Activated CD8-positive, alpha-beta memory T cell treated with anti-CD3 and anti-CD28 coated beads, Interleukin-2, amount 50 U/mL, for 48 hours (primary cell): ENCODE results near the gene DNASE2B.

Source experiments
- DNase-seq: peaks from one replicate; pipeline ENCODE4 v3.0.0-alpha.2; 2020

DNASE2B gene

GRCh38 chr1:84374991-84375696 lies 23.1 kb upstream of the DNASE2B start:
- no peak for DNase-seq

DNA sequence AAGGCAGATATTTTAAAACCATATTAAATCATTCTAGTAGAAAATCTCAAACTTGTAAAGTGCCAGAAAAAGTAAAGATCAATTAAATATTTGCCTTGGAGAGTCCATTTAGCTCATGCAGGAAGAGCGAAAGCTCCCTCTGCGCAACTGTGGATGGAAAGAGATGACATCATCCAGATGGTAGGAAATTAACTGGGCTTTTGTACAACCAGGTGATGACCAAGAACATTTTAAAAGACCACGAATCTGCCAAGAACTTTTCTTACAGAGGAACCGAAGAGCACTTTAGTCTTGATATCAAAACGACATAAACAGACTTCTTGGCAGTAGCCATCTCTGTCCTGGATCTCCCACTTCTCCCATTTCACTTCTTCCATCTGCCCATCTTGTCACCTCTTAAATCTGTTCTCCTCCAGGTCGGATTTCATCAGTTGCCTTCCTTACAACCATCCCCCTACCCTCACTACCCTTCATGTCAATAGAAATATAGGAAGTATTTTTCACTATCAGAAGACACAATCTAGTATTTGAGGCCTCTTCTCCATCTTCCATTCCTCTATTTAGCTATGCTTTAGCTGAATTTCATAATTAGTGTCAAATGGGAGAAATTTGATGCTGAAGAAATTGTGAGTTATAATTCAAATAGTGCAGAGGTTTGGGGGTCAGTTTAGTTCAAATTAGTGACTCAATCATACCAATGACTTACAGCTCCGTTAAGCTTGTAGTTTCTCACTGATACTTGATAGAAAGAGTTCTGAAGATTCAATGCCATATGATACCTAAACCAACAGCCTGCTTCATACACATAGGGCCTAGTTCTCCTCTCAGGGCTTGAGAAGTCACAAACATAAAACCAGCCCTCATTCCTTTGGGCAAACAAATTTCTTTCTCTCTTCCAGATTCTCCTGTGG lies 22.0 kb upstream of the DNASE2B start:
- no peak for DNase-seq

GRCh38 chr1:84377480-84378095 lies 20.7 kb upstream of the DNASE2B start:
- DNase-seq = no peak

- DNase-seq = no peak
These were observed 19.0 kb upstream of the DNASE2B start for GRCh38 chr1:84379138-84379916.

- no peak for DNase-seq
These were observed 18.4 kb upstream of the DNASE2B start for GRCh38 chr1:84379917-84380180.

- no peak for DNase-seq
These were observed 16.2 kb upstream of the DNASE2B start for GRCh38 chr1:84382127-84382526.

DNA sequence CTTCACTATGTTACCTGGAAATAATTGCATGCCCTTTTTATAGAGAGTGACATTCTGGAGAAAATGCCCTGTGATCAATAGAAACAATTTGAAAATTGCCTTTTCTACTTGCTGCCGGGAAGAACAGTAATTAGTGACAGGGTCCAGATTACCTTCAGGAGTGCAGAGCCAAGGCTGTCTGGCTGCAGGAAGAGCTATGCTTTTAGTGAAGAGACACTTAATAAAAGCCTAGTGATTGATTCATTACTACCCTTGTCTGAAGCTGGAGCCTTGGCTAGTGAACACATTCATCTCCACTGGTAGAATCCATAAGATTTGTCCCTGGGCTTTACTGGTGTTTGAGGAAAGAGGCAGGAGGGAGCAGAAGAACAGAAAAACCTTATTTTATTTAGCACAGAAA lies 12.9 kb upstream of the DNASE2B start:
- DNase-seq = no peak

DNA sequence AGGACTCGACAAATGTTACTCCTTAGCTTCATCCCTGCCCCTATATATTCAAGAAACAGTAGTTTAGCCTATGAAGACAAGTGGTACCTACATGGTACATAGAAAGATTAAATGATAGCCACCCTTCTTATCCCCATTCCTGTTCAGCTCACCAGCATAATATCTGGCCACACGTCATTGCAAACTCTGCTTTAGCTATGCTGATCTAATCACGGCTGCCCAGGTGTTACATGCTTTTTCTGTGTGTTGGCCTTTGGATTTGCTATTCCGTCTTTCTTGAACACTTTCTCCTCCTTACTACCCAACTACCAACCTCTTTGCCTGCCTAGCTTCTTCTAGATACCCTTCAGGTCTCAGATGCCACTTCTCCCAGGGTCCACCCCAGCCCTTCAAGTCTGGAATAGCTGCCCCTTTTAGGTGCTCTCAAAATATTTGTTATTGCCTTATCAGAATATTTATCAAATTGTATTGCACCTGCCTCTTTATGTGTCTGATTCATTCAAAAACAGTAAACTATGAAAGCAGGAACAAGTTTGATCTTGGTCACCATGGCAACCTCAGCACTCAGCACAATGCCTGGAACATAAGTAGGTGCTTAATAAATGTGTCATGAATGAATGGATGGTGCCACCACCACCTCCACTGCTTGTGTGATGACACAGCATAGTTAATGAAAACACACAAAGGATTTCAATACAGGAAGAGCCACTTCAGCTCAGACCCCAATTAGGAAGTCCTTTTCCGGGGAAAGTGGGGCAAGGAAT lies 11.4 kb upstream of the DNASE2B start:
- DNase-seq = no peak

DNA sequence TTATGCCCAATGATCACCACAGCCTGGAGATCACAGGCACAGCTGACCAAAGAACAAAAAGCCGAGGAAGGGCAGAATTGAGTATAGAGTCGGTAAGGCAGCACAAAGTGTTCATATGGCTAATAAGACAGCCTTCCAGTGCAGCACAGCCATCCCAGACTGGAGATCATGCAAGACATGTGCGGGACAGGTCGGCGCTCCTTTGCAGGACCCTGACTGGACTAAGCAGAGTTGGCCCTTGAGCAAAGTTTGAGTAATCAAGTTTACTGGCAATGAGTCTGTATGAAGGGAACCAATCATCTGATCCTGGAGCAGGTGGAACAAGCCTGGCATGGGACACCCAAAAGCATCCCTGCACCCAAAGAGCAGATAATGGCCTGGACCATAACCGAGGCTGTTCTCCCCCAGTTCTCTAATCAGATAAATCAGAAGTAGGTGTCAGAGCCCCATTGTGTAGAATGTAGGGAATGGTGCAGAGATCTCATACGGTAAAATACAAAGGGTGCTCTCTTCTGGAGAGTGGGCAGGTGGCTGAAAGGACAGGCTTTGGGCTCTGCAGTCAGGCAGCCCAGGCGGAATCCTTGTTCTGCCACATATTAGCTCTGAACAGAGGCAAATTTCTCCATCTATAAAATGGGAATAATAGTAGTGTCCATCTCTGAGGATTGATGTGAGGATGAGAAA lies 10.7 kb upstream of the DNASE2B start:
- DNase-seq = no peak

DNA sequence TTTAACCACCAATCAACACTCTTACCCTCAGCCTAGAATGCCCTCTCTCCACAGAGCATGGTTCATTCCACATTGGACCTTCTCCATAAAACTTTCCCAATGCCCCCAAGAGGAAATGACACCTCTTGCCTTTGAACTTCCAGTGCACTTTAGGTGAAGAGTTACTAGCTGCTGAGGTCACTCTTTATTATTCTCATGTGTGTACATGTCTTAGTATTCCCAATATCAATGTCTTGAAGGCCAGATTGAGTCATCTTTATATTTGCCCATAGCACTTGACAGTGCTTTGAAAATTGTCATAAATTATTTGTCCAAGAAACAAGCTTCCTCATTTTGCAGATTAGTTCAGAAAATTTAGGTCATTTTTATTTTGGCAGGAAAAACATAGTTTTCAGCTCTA lies 8.1 kb upstream of the DNASE2B start:
- DNase-seq = no peak

DNA sequence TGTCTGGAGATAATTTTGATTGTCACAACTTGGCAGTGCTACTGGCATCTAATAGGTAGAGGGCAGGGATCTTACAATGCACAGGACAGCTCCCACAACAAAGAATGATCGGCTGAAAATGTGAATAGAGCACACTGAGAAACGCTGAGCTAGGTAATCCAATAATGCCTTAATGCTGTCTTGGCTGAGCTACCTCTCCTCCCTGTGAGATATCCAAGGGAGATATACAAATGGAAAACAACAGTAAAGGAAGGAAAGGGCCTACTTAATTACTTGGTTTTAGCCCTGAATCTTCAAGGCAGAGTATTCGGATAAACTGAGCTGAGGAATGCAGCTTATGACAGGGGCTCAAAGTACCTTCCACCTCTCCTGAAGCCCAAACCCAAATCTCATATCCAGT lies 2.9 kb downstream of the DNASE2B start:
- no peak for DNase-seq

GRCh38 chr1:84402060-84402459 lies 3.8 kb downstream of the DNASE2B start:
- no peak for DNase-seq

DNA sequence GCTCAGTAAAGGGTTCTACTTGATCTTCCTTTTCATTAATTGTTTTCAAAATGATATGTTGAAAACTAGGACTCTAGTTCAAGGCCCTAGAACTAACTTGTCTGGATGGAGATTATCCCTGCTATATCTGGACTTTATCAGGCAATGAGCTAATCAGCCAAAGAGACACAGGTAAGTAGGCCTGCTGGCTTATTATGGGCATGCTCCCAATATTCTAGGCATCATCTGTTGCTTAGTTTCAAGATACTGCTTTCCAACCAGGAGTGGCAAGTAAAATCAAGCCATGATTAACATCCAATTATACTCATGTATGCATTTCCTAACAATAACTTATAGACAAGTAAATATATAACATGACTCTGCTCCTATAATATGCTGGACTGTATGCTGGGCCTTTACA lies 4.2 kb downstream of the DNASE2B start:
- no peak for DNase-seq

- no peak for DNase-seq
These were observed 5.1 kb downstream of the DNASE2B start for GRCh38 chr1:84403347-84403746.

DNA sequence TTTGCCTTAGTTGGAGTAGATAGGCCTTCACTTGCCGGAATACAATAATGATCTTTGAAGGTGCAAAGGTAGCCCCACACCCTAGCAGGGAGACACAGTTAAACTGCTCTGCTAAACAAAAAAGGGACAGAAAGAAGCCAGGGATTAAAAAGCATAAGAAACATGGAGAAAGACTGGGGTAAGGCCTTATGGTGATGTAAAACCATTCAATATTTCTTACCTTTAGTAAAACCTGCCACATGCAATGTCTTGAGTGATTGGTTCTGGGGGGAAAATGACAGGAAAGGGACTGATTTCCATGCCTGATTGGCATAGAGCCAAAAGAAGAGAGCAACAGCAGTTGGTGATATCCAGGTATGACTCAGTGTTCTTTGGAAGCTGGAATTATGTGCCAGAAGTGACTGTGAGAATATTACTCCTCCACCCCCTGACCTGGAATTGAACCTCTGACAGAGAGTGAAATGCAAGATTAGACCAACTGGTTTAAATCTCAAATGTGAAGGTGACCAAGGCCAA lies 8.1 kb downstream of the DNASE2B start:
- no peak for DNase-seq

- DNase-seq = no peak
These were observed 9.2 kb downstream of the DNASE2B start for GRCh38 chr1:84407524-84407923.

DNA sequence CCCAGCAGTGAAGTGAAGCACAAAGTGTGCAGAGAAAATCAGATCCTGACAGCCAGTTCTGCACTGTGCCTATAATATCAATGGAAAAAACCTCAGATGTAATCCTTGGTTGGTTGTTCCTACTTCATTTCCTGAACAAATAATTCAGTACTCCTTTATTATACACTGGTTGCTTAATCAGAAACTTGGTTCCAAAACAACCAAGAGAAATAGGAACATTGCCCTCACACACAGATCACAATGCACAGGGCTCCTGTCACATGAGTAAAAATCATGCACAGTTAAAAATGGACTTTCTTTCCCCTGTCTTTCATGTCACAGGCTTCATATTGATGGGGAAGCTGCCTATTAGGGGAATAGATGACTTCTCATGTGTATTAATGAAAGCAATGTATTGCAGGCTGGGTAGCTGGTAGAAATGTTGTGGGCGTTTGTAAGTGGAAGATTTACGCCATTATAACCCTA lies 9.7 kb downstream of the DNASE2B start:
- no peak for DNase-seq

DNA sequence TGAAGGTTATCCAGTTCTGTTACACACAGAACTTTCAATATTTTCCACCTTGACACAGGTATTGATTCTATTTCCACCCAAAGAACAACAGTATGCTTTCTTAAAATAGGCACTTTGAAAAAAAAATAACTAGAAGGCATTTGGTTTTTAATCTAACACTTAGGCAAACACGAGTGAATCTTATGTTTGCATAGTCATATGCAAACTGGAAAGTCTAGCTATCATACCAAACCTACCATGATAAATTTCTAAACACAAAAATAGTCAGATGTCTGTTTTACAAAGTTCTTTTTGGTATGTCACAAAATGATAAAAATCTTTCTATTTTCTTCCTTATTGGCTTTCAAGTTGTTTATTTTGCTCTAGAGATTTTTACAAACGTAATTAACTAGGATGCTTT lies 11.6 kb downstream of the DNASE2B start:
- no peak for DNase-seq

GRCh38 chr1:84410328-84411095 lies 12.2 kb downstream of the DNASE2B start:
- DNase-seq = no peak

DNA sequence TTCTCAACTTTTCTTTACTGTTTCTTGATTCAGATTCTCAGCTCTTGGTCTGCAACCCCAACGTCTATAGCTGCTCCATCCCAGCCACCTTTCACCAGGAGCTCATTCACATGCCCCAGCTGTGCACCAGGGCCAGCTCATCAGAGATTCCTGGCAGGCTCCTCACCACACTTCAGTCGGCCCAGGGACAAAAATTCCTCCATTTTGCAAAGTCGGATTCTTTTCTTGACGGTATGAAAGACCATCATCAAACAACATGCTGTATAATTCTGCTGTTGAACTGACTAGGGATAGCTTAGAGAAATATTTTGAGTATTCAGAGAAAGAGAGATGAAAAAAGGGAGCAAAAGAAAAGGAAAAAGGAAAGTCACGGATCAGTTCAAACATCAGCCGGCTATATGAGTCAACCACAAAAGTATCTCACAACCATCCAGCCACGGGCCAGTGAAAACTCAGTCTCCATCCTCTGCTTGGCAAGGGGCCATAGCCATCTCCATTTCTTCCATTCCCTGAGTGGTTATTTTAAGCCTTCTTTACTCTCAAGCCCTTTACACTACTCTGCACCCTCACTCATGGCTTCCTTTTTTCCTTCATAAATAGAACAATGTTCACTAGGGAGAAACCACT lies 14.1 kb downstream of the DNASE2B start:
- no peak for DNase-seq
